Suppressor macrophage treated with lipopolysaccharide for 1 hour (primary cell): ENCODE results near the gene OVAAL.

Experiments
- DNase-seq, 3 donors: peaks; one replicate each; pipeline ENCODE4 v3.0.0-alpha.2; 2020 to 2022

The OVAAL gene

GRCh38 chr1:180558664-180559063, at the start of gene OVAAL:
OVAAL (plus strand) TSS chr1:180558964.
- no peak for DNase-seq

- no peak for DNase-seq
Measured at GRCh38 chr1:180510882-180511281, 47.9 kb upstream of the OVAAL start.

GRCh38 chr1:180513531-180513930, 45.2 kb upstream of the OVAAL start:
- DNase-seq: no peak

GRCh38 chr1:180515364-180515763, 43.4 kb upstream of the OVAAL start:
- DNase-seq: no peak

GRCh38 chr1:180515857-180516388, 42.8 kb upstream of the OVAAL start:
- DNase-seq: peak; percentile 74 to 85 (median 75)

GRCh38 chr1:180519846-180520245, 38.9 kb upstream of the OVAAL start:
- no peak for DNase-seq

- DNase-seq: no peak
Measured at GRCh38 chr1:180521474-180522212, 37.1 kb upstream of the OVAAL start.

GRCh38 chr1:180522213-180522515, 36.6 kb upstream of the OVAAL start:
- DNase-seq: no peak

GRCh38 chr1:180524160-180524914, 34.4 kb upstream of the OVAAL start:
- no peak for DNase-seq

GRCh38 chr1:180524915-180525714, 33.6 kb upstream of the OVAAL start:
- DNase-seq: no peak

- DNase-seq: no peak
Measured at GRCh38 chr1:180525715-180526039, 33.1 kb upstream of the OVAAL start.

GRCh38 chr1:180527101-180527669, 31.6 kb upstream of the OVAAL start:
- peak in 2 of 3 donors; percentile 15 to 16 for DNase-seq

GRCh38 chr1:180528868-180529470, 29.8 kb upstream of the OVAAL start:
- no peak for DNase-seq

GRCh38 chr1:180530501-180530900, 28.3 kb upstream of the OVAAL start:
- peak; percentile 69 to 72 (median 70) for DNase-seq

- no peak for DNase-seq
Measured at GRCh38 chr1:180532854-180533253, 25.9 kb upstream of the OVAAL start.

GRCh38 chr1:180533266-180533987, 25.3 kb upstream of the OVAAL start:
- peak; percentile 67 to 81 (median 78) for DNase-seq

GRCh38 chr1:180534214-180534613, 24.6 kb upstream of the OVAAL start:
- DNase-seq: no peak

GRCh38 chr1:180535418-180535999, 23.3 kb upstream of the OVAAL start:
- no peak for DNase-seq

GRCh38 chr1:180536821-180537372, 21.9 kb upstream of the OVAAL start:
- DNase-seq: no peak

- DNase-seq: no peak
Measured at GRCh38 chr1:180539136-180539535, 19.6 kb upstream of the OVAAL start.
